ENCODE results near the gene PRDM11.

PRDM11 gene

DNA sequence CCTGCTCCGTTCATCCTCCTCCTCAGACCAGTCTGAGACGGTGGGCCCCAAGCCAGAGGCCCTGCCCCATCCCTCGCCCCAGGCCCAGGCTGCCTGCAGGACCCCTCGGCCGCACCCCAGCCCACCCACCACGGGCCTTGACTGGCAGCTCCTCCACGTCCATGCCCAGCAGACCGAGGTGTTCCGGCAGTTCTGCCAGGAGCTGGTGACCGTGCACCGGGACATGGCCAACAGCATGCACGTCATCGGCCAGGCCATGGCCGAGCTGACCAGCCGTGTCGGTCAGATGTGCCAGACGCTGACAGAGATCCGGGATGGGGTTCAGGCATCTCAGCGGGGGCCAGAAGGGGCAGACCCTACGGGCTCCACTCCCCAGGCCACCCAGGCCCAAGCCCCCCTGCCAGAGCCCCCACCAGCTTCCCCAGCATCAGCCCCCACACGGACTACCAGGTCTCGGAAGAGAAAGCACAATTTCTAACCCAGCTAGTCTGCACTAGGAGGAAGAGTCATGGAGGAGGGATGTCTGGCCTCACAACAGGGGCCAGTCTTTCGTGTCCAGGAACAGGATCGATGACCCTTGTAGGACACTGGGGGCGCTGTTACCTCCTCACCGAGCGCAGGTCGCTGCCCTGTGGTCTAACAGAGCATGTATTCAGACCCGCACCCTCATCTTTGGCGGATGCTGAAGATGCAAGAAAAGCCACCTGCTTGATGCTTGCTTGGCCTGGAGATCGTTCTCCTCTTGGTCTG is 66.3 kb downstream of the PRDM11 start:
- DNase-seq: no peak

DNA sequence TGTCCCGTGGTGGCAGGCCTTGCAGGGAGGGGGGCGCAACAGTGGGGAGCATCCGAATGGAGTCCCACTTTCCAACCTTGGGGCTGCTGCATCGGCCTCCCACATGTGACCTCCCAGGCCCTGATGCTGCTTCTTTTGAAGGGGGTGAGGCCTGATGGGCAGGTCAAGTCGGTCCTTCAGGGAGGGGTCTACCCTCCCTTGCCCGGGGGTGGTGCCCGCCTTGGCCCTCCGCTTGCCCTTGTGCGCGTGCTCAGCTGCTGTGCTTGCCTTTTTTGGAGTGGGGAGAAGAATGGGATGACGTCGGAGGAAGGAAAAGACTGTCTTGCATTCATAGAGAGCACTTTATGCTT is 66.9 kb downstream of the PRDM11 start:
- DNase-seq: no peak

DNA sequence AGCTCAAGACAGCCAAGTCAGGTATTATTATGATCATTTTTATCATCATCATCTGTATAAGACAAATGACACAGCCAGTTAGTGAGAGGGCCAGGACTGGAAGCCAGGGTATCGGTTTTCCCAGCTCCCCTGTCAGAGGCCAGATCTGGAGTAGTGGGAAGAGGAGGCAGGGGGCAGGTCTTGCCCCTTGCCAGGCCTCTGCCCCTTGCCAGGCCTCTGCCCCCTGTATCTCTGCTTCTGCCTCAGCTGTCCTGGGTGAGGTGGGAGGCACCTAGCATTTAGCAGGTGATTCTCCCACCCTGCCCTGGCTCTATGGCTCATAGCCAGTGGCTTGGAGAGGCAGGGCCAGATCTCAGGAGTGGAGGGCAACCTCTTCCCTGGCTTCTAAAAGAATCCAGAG is 67.3 kb downstream of the PRDM11 start:
- DNase-seq: no peak

DNA sequence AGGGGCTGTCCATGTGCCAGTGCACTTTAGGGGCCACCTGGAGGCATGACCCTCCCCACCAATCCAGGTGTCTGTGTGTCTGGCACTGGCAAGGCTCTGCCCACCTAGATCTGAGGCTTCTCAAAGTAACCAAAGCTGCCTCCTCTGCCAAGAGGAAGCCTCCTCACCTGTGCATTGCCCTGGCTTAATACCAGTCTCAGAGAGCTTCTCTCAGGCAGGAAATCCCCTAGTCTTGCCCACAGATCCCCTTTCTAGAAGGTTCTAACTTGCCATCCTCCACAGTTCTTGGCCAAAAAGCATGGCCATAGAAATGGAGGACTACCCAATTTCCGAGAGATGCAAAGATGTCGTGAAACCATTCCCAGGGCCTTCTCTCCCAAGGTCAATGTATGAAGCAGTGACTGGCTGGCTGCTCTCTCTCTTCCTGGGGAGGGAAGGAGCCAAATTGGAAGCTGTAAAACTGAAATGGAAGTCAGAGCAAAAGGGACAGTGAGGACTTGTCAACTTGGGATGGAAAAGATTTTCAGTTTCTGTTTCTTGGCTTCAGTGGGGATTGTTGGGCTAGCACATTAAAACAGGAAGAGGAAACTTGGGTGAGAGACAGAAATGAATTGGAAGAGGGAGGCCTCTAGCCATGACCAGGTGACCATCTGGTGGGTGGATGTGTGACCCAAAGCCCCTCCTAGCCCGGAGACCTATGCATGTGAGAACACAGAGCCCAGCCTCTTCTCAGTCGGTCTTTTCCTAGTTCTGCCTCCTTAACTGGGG is 68.8 kb downstream of the PRDM11 start:
- DNase-seq: no peak

DNA sequence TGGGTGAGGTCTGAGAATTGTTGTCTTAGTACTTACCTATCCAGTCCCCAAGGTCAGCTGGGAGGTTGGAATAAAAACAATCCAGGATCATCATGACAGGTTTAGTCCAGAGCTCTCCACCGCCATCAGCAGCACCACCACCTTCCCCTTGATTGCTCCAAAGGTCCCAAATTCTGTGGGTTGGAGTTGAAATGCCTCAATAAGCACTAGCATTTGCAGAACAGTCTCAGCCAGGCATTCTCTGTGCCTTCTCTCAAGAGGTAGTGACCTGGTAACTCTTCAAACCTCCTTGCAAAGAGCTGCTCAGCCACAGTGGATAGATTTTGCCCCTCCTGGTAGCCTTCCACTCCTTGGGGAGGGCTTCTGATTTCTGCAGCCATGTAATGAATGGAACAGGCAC is 69.6 kb downstream of the PRDM11 start:
- DNase-seq: no peak

DNA sequence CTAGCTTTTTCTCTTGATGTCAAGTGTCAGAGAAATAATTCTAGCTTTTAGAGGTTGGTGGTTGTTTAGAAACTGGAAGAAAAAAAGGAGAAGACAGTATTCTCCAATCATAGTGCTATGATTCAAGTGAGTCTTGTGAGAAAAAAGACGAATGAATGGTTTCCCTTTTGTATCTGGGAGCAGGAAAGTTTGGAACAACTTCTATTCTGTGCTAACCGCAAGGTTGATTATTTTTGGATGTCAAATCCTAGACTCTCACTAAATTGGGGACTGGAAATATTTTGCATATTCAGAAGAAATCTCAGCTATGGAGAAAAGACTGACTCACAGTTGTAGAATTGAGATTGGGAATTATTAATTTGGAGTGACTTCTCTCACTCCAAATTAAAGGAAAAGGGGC is 70.5 kb downstream of the PRDM11 start:
- no peak for DNase-seq

DNA sequence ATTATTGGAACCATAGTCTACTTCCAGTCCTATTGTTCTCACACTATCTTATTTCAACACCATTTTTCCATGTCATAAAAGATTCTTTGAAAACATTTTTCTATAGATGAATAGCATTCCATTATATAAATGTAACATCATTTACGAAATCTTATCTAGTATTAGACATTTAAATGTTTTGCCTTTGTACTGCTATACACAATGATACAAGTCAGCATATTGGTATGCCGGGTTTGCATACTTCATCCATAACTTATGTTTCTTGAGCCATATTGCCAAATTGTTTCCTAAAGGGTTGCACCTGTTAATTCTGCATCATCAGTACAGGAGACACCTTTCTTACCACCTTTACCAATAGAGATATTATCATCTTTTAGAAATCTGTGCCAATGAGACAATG is 71.6 kb downstream of the PRDM11 start:
- DNase-seq: no peak

DNA sequence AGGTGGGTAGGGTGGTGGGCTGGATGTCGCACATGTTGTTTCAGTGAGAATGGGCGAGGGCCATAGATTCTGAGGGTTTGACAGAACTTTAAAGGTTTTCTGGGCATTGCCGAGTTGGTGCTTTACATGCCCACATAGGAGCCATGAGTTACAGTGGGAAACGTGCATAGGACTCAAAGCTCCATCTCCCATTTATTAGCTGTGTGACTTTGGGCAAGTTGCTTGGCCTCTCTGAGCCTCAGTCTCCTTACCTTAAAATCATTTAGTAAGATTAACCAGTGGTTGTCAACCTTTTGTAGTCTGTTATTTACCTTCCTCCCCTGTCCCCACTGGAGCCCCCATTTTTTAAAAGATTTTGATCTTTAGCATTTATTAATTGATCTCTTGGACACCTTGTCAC is 72.3 kb downstream of the PRDM11 start:
- no peak for DNase-seq

DNA sequence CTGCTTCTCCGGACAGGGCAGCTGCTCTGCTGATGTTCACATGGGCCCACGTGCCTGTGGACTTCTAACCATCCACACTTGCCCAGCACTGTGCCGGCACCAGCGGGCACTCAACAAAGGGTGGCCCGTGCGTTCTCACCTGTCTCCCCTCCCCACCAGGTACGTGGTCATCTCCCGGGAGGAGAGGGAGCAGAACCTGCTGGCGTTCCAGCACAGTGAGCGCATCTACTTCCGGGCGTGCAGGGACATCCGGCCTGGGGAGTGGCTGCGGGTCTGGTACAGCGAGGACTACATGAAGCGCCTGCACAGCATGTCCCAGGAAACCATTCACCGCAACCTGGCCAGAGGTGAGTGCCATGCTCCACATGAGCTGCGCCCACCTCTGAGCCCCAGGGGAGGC is 73.0 kb downstream of the PRDM11 start:
- no peak for DNase-seq

DNA sequence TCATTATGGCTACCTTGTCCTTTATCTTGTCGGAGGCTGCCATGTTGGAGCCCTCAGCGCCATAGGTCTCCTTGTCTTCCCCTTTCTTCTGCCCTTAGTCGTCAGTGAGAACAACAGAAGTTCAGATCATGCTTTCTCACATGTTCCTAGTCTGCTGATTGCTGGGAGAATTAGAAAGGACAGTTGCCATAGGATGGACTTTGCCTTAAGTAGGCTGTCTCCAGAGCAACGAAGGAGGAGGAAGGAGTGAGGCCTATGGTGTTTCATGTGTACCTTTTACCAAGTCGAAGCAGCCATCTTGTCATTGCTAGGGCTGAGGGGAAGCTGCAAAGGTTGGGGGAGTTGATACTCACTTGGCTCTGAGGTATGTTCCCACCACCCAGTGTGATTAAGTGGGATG is 77.1 kb downstream of the PRDM11 start:
- DNase-seq: no peak

DNA sequence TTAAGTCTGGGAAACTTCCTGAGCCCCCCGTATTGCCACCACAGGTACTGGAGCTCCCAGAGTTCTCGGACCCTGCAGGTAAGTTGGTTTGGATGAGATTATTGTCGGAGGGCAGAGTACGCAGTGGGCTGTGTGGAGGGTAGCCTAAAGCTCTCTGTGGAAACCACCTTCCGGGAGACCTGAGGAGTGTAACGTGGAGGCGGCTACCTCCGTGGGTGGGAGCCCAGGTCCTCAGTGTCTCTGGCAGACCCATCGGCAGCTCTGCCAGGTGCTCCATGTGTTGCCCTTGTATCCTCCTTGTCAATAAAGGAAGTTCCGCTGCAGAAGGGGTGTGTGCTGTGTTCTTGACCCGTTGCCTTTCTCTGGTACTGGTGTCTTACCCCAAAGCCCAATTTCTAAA is 78.3 kb downstream of the PRDM11 start:
- DNase-seq: no peak

DNA sequence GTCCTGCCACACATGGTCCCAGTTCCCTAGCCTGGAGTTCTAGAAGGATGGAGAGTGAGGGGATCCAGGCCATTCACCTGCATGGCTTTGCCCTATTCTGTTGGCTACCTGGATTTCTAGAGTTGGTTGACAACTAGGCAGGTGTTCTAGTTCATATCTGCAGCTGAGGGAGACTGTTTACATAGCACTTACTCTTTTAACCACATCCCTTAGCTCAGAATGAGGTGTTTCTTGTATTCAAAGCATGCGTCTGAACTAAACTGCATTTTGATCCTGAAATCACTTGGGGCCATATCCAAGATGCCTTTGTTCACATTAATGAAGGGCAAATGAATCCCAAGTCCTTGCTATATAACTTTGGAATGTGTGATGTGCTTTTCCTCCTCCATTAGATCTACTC is 78.8 kb downstream of the PRDM11 start:
- no peak for DNase-seq

DNA sequence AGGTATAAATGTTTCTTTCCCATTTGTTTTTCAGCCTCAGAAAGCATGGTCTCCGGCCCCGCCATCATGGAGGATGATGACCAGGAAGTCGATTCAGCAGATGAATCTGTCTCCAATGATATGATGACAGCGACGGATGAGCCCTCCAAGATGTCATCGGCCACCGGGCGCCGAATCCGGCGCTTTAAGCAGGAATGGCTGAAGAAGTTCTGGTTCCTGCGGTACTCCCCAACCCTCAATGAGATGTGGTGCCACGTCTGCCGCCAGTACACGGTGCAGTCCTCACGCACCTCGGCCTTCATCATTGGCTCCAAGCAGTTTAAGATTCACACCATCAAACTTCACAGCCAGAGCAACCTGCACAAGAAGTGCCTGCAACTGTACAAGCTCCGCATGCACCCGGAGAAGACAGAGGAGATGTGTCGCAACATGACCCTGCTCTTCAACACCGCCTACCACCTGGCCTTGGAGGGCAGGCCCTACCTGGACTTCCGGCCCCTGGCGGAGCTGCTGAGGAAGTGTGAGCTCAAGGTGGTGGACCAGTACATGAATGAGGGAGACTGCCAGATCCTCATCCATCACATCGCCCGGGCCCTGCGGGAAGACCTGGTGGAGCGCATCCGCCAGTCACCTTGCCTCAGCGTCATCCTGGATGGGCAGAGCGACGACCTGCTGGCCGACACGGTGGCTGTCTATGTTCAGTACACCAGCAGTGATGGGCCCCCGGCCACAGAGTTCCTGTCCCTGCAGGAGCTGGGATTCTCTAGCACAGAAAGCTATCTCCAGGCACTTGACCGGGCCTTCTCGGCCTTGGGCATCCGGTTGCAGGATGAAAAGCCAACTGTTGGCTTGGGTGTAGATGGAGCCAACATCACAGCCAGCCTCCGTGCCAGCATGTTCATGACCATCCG is 79.8 kb downstream of the PRDM11 start:
- DNase-seq: no peak

DNA sequence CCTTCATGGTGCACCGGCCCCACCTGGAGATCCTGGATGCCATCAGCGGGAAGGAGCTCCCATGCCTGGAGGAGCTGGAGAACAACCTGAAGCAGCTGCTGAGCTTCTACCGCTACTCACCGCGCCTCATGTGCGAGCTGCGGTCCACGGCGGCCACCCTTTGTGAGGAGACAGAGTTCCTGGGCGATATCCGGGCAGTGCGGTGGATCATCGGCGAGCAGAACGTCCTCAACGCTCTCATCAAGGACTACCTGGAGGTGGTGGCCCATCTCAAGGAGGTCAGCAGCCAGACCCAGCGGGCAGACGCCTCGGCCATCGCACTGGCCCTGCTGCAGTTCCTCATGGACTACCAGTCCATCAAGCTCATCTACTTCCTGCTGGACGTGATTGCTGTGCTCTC is 80.5 kb downstream of the PRDM11 start:
- DNase-seq: no peak

DNA sequence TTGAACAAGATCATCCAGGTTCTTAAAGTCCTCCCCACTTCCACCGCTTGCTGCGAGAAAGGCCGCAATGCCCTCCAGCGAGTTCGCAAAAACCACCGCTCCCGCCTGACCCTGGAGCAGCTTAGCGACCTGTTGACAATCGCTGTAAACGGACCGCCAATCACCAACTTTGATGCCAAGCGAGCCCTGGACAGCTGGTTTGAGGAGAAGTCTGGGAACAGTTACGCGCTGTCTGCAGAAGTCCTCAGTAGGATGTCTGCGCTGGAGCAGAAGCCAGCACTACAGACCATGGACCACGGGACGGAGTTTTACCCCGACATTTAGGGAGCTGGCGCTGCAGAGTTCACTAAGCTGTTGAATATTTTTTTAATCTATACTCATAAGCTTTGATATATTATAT is 81.4 kb downstream of the PRDM11 start:
- DNase-seq: no peak

DNA sequence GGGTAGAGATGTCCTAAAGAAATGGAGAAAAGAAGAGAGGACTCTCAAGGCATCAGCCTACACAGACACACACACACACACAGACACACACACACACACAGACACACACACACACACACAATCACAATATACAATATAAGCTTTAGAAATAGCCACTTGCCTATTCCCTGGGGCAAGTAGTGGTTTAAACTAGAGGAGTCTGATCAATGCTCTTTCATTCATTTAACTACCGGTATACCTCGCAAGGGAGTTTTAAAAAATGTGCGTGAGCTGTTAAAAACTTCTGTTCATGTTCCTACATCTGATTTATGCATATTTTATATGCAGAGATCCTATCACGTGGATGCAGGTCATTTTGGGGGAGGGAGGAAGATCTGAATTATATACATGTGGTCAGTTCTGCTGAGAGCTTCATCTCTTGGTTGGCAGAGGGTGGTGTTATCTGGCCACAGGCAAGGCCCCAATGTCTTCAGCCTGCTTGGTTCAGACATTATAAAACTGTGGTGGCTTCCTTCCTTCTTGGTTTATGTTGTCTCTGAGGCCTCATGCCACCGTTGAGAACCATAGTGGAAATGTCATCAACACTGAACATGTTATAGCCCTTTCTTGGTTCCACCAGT is 83.1 kb downstream of the PRDM11 start:
- DNase-seq: no peak

DNA sequence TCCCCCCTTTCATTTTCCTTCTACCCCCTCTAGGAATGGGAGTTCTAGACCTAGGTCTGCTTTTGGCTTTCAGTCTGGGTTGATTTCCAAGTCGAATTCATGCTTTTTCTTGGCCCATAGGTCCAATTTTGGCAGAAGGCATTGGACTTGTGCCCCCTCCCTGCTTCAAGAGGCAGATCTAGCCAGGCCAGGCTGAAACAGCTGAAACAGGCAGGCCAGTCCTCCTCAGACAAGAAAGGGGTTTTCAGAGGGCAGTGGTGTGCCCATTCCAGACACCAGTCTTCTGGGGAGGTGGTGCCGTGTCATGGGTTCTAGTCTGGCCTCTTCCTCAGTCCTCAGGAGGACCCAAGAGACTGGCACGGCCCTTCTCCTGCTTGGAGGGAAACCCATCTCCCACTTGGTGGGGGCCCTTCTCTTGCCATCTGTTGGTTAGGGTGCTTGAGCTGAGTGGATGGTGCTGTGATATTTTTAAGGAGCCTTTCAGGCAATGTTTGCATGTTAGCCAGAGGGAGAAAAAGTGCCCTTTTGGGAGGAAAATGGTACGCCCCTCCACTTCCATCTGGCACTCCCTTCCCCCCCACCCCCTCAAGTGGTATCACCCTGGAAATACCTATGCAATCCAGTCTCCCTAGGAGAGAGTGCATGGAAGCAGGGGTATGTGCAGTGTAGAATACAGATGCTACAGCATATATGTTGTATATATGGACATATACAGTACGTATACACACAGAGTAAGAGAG is 86.1 kb downstream of the PRDM11 start:
- DNase-seq: no peak

DNA sequence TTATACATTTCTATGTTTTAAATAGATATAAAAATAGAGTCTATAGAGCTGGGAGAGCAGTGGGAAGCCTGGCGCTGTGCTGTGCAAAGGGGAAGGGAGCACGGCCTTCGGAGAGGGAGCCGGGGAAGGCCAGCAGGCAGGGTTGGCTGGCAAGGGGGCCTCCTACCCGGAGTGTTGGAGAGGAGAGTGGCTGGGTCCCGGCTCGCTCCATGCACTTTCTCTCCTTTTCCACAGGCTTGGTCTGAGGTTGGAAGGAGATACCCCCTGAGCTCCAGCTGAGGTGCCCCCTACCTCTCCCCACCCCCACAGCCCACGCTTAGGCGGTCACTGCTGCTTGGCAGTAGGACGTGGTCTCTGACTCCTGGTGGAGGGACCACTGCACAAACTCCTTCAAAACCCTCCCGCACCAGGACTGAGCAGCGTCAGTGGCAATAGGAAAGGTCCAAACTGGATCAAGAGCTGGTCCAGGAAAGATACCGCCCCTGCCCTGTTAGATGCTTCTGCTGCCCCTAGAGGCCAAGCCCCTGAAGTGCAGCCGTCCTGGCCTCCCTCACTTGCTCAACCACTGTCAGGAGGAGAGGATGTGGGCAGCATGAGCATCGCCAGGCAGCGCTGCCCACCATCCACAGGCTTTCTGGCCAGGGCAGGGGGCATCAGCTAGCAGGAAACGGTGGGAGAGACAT is 86.8 kb downstream of the PRDM11 start:
- no peak for DNase-seq

DNA sequence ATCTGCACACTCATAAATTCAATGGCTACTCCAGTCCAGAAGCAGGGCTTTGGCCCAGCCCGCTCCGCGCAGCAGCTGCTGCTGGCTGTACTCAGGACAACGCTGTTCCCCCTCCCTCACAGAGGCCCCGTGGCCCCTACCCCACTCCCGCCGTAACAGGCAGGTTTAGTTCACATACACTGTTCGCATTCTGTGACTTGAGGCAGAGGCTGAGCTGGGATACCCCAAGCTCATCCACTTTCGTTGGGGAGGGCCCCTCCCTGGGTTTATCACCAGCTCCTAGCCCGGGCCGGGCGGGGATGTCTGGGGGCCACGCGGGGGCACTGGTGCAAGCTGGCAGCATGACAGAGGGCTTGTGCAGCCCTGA is 87.3 kb downstream of the PRDM11 start:
- no peak for DNase-seq

DNA sequence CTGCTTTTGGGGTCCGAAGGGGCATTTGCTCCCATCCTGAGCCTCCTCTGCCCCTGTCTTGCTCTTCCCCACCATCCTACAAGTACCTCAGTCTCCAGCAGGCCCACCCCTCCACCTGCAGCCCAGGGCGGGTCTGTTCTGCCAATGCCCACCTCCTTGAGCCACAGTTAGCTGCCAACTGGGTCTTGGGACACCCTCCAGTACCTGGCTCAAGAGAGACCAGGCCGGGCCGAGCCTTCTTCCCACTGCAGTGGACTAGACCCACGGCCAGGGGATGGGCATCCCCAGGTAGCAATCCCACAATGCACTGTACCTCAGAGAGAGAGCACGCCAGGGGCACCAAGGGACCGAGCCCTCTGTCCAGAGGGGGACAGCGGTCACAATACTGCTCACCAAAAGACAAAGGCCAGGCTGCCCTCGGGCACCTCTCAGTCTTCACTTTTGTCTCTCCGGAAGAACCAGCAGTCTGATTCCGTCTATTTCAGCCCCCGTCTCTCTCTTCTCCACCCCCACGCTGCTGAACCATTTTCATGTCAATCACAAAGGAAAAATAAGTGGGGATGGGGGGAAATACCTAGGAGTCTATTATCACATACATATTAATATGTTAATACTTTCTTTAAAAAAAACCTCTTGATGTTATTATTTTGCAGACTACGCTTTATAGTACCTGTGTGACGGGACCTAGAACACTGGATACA is 88.0 kb downstream of the PRDM11 start:
- DNase-seq: no peak

DNA sequence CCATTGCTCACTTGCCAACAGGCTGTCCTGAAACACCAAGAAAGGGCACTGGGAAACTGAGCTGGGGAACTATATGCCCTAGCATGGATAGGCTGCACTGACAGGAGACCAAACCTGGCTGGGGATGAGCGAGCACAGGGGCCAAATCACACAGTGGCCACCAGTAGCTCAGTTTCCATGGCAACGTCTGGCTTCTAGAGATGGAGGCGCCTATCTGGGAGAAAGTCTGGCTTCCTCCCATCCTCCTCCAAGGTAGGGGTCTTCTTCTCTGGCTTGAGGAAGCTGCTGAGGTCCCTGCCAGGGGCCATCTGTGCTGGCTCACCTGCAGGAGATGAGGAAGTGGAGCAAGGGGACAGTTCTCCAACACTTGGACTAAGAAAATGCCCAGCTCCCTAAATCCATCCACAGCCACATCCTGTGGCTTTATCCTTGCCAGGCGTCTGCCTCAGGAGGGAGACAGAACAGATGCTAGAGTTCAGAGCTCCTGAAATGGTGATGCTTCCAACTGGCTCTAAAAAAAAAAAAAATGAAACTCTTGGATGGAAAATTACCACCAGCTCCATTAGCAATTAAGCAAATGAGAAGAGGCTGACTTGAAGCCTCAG is 91.4 kb downstream of the PRDM11 start:
- no peak for DNase-seq

All from T1000 (cell line).